CD4-positive, alpha-beta T cell treated with Interleukin-1 beta for 1 hour (primary cell): ENCODE data around the gene ZNF141.
"Not testable (repeated sequence)": the region's sequence is repeated elsewhere in the genome, so short reads cannot be mapped to it uniquely, and the experiment has no call there.

Experiments used
- DNase-seq, 2 donors: peaks; one replicate each; pipeline ENCODE4 v3.0.0-alpha.2; 2020 to 2022

ZNF141 gene

DNA sequence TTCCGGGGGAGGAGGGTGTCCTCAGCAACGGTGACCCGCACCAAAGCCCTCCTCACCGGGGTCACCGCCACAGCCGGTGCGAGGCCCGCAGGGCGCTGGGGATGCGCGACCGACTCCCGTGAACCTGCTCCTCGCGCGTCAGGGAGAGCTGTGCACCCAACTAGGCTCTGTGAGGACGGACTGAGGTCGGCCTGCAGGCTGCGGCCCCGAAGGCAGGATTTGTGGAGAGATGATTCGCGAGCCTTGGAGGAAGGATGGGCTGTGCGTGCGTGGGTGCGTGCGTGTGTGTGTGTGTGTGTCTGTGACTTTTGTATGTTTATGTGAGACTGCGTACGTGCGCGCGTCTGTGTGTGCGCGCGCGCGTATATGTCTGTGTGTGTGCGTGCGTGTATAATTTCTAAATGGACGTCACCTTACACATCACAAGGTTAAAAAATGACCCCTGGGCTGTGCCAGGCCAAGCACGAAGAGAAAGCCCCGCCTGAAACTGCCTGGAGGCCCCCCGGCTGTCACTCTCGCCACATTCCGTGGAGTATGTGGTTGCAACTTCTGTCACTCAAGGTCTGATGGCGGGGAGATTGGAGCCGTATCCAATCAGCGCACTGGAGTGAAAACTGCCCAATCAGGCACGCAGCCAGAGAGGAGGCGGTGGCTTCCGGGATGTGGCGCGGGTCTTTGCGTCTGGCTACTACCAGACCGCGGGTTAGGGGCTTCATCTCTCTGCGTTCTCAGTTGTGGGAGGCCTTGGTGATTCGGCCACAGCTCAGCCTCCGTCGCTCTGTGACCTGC lies at the start of gene ZNF141:
ZNF141 (plus strand) TSS at position 672 of the 789 bp plus-strand sequence. CDS start 170 bp downstream, outside the sequence.
- DNase-seq = peak; percentile 94 to 95

DNA sequence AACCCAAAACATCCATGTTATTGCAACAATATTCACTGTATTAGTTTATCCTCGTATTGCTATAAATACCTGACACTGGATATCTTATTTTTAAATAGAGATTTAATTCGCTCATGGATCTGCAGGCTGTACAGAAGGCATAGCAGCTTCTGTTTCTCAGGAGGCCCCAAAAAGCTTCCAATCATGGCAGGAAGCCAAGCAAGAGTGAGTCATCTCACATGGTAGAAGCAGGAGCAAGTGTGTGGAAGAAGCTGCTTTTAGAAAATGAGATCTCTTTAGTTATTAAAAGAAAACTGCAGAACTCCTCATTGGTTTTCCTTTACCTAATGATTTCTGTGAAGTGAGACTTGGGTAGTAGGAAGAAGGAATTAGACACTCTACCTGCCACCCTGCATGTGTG lies 48.7 kb upstream of the ZNF141 start:
- no peak for DNase-seq

DNA sequence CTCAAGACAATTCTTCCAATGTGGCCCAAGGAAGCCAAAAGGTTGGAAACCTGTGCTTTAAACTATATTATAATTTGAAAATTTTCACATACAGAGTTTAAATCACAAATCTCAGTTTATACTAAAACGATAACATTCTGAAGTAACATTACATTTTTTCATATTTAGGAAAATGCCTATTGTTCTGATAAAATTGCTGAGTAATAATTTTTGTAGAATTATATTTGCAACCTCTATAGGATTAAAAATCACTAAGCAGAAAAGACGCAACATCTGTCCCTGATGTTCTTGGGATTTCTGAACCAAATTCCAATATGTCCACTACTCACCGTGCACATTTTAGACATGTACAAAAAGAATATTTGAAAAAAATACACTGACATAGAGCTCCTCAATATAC lies 42.9 kb upstream of the ZNF141 start:
- no peak for DNase-seq

DNA sequence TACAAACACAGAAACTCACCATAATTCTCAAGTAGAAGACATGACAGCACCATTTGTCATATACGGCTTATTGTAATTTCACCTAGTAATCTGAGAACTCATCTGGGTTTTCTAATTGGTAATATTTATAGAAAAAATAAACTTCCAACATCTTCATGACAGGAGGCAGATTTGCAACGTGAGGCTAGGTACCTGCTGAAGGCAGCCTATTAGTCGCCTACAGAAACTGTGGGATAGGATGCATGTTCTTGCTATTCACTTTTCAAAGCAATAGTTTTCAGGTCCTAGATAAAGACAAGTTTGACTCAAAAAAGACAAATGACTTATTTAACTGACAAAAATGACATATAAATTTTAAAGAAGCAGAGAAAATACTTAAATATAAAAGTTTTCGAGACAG lies 35.2 kb upstream of the ZNF141 start:
- DNase-seq = no peak

DNA sequence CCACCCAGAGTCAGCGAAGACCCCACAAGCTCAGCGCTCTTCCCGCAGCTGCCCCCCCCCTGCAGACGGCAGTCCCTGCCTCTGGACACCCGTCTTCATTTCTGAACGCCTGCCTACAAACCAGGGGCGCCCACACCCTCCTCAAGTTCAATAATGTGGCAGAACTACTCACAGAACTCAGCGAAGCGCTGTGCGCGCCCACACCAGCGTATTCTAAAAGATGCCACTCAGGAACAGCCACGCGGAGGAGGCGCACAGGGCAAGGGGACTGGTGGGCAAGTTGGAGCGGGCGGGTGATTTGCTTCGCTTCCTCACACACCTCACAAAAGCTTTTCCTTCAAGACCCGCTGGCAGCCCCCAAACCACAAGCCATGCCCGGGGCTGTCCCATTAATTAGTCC lies 33.1 kb upstream of the ZNF141 start:
- not testable (repeated sequence) for DNase-seq

DNA sequence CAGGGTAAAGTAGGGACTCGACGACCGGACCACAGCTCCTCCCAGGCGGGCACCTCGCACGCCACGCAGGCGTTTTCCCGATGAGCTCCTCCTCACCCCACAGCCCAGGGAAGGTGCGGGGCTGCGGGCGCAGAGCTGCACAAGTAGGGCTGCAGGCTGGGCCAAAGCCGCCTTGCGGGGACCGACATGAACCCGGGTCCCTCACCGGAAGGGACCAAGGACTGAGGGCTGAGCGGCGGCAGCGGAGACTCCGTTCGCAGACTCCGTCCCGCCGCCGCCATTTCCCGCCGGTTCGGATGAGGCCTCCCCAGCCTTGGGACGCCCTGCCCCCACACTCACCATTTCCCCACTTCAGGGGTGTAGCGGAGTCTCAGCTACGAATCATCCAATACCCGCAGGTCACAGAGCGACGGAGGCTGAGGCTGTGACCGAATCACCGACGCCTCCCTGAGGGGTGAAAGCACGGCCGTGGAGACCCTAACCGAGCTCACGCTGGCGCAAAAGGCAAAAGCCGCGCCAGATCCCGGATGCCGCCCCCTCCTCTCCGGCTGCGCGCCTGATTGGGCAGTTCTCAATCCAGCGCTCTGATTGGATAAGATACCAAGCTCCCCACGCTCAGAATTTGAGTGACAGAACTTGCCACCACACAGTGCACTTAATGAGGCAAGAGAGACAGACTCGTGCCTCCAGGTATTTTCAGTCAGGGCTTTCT lies 32.5 kb upstream of the ZNF141 start, which contains the start of gene ZNF732:
ZNF732 (minus strand) TSS at position 506 of the 712 bp plus-strand sequence; CDS start at position 342, 164 bp downstream.
- DNase-seq = no peak

DNA sequence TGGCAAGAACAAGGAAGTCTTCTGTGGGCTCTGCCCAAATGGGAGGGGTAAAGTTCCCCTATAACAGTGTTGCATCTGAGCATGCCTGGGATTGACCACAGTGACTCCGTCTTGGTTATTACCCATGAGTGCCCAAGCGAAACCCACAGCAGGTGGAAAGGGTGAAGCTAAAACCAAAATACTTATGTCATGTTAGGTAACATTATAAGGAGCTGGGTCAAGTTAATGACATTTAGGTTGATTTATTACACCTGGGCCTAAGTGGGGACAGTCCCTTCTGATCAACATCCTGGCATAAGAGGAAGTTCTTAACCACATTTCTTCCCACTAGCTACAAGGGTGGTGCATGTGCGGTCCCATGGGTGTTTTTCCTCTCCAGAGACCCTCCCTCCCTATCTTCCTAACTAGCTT lies 31.1 kb upstream of the ZNF141 start:
- peak in 1 of 2 donors; percentile 33 for DNase-seq

DNA sequence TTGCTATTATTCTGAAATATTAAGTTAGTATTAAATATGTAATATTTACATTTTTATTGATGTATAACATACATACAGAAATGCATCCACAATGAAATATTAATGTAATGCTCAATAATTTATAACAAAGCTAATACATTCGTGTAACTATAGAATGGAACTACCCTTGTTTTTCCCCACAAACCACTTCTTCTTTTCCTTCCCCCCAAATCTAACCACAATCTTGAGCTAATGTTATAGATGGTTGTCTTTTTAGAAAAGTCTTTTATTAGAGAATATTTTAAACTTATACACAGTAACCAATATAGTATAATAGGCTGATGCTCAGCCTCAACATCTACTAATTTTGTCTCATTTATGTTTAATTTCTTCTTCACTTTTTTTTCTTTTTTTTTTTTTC lies 27.8 kb upstream of the ZNF141 start:
- no peak for DNase-seq

DNA sequence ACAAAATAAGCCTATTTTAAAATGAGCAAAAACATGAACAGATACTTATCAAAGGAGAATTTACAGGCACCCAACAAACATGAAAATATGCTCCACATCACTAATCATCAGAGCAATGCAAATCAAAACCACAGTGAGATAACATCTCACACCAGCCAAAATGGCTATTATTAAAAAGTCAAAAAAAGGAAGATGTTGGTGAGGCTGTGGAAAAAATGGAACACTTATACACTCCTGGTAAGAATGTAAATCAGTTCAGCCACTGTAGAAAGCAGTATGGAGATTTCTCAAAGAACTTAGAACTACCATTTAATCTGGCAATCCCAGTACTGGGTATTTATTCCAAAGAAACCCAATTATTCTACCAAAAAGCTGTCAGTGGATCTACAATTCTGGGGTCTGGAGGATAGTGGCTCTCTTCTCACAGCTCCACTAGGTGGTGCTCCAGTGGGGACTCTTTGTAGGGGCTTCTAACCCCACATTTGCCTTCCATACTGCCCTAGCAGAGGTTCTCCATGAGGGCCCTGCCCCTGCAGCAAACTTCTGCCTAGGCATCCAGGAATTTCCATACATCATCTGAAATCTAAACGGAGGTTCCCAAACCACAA lies 23.2 kb upstream of the ZNF141 start:
- no peak for DNase-seq

DNA sequence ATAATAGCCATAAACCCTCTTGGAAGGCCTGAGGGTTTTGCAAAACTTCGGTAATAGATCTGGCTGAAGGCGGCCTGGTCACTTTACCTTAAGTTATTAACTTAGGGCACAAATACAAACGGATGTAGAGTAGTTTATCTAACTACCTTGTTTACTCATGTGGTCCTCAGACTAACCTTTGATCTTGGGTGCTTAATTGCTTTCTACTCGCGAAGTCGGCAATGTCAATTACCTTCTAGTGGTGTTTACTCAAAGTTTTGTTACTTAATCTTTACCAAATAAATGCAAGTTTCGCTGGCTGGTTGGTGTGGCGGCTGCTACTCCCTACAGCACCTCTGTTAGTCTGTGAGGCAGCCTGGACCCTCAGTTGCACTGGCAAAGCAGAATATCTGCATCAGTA lies 8.9 kb upstream of the ZNF141 start:
- DNase-seq = no peak

DNA sequence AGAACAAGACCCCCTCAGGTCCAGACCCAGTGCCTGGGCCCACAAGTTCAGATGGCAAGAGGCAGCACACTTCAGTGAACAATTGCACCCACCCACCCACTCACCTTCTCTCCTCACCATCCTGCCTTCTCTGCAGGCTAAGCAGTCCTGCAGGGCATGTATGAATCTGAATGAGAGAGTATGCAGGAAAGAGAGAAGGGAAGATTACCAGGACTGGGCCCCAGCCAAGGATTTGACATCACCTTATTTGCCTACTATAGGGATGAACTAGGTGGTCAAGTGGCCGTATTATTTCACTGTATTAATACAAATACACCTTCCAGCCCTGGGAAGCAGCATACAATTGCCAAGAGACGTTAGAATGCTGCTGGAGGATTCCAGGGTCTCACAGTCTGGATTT lies 2.1 kb upstream of the ZNF141 start:
- DNase-seq = no peak

DNA sequence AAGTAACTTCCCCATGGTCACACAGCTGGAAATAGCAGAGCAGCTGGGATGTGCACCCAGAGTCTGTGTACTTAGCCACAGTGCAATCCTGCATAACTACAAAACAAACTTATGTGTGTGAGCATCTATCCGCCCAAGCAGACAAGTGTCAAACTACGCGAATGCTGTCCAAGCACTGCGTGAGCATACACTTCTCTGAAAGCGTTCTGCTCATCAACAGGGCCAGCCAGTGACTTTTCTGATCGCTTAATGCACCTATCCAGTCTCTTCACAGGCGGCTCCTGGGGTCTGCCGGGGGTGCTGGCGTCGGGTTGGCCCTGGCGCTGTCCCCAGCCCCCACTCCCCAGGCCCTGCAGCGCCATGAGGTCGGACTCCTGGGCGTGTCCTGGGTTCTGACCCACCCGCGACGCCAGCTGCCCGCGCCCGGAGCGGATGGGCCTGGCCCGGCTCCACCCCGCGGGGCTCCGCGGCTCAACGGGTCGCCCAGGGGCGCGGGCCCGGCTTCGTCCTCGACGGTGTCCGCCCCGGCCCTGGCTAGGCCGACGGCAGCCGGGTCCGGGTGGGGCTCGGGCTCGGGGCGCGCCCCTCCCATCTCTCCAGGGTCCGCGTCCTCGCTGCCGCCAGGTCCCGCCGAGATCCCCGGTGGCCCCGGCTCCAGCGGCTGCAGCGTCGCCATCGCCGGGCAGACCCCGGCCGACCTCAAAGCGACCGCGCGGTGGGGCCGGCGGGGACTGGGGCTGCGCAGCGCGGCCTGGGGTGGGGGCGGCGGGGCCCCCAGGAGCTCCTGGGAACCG lies 1.3 kb upstream of the ZNF141 start:
- peak in 1 of 2 donors; percentile 1 for DNase-seq

DNA sequence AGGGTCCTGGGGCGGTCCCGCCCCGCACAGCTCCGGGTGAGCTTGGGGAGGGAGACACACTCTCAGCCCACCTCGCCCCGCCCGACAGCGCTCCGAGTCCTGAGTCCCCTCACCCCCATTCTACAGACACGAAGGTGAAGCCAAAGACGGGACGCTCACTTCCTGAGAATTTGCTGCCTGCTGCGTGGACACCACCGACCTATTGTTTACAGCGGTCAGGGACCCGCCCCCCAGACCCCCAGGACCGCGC lies 796 bp upstream of the ZNF141 start:
- no peak for DNase-seq

DNA sequence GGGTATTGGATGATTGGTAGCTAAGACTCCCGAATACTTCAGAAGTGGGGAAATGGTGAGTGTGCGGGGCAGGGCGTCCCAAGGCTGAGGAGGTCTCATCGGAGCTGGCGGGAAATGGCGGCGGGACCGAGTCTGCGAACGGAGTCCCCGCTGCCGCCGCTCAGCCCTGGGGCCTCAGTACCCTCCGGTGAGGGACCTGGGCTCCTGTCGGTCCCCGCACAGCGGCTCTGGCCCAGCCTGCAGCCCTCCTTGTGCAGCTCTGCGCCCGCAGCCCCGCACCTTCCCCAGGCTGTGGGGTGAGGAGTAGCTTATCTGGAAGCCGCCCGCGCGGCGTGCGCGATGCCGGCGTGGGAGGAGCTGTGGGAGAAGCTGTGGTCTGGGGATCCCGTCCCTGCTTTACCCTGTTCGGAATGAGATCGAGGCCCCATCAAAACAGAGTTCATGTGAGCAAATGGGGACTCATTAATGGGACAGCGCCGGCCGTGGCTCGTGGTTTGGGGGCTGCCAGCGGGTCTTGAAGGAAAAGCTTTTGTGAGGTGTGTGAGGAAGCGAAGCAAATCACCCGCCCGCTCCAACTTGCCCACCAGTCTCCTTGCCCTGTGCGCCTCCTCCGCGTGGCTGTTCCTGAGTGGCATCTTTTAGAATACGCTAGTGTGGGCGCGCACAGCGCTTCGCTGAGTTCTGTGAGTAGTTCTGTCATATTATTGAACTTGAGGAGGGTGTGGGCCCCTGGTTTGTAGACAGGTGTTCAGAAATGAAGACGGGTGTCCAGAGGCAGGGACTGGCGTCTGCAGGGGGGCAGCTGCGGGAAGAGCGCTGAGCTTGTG lies 531 bp downstream of the ZNF141 start:
- peak; percentile 45 to 49 for DNase-seq

DNA sequence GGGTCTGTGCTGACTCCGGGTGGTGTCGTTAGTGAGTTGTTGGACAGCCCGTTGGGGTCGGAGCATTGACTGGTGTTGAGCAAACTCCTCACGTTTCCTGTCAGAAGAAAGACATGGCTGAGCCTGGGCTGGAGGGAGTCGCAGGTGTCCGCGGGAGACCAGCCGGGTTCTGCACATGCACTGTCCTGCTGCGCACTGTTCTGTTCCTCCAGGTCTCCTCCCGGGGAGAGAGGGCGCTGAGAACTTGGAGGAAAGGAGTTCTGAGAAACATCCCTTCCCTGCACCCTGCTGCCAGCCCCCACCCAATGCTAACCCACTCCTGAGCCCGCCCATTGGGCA lies 1.1 kb downstream of the ZNF141 start:
- DNase-seq = no peak

DNA sequence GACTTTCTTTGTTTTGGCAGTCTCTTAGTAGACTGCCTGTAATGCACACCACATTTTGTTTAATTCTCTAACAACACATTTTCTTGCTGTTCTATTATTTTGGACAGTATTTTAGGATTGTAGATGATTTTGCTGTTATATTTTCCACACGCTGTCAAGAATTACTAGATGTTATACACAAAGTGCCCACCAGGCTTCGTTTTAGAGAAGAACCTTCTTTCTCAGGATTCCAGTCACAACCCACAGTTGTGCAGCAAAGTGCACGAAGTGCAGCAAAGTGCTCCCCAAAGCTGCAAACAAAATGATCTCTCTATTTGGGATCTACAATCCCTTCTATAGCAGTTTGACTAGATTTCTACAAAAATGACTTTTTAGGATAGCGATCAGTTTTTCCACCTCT lies 2.4 kb downstream of the ZNF141 start:
- DNase-seq = peak in 1 of 2 donors; percentile 2

DNA sequence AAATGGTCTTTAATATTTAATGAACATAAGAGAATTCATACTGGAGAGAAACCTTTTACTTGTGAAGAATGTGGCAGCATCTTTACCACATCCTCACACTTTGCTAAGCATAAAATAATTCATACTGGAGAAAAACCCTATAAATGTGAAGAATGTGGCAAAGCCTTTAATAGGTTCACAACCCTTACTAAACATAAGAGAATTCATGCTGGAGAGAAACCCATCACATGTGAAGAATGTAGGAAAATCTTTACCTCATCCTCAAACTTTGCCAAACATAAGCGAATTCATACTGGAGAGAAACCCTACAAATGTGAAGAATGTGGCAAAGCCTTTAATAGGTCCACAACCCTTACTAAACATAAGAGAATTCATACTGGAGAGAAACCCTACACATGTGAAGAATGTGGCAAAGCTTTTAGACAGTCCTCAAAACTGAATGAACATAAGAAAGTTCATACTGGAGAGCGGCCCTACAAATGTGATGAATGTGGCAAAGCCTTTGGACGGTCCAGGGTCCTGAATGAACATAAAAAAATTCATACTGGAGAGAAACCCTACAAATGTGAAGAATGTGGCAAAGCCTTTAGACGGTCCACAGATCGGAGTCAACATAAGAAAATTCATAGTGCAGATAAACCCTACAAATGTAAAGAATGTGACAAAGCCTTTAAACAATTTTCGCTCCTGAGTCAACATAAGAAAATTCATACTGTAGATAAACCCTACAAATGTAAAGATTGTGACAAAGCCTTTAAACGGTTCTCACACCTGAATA lies 35.6 kb downstream of the ZNF141 start:
- no peak for DNase-seq

DNA sequence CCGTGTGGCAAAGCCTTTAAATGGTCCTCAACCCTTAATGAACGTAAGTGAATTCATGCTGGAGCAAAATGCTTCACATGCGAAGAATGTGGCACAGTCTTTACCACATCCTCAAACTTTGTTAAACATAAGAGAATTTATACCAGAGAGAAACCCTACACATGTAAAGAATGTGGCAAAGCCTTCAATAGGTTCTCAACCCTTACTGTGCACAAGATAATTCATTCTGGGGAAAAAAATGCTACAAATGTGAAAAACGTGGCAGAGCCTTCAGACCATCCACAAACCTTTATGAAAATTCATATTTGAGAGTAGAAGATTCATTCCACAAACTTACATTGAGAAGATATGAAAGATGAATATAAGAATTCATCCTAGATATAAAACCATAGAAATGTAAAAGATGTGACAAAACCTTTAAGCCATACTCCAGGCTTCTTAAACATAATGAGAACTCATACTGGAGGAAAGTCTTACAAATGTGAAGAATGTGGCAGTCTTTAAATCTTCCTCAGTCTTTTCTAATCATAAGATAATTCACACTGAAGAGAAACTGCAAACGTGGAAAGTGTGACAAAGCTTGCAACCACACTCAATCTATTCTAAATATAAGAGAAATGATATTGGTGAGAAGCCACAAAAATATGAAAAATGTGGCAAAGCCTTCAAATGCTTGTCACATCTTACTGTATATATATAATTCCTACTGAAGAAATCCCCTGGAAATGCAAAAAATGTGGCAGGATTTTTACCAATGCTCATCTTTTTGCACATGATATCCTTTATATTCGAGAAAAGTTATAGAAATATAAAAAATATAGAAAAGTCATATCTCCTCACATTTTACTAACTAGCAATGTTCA lies 36.9 kb downstream of the ZNF141 start:
- DNase-seq = no peak

DNA sequence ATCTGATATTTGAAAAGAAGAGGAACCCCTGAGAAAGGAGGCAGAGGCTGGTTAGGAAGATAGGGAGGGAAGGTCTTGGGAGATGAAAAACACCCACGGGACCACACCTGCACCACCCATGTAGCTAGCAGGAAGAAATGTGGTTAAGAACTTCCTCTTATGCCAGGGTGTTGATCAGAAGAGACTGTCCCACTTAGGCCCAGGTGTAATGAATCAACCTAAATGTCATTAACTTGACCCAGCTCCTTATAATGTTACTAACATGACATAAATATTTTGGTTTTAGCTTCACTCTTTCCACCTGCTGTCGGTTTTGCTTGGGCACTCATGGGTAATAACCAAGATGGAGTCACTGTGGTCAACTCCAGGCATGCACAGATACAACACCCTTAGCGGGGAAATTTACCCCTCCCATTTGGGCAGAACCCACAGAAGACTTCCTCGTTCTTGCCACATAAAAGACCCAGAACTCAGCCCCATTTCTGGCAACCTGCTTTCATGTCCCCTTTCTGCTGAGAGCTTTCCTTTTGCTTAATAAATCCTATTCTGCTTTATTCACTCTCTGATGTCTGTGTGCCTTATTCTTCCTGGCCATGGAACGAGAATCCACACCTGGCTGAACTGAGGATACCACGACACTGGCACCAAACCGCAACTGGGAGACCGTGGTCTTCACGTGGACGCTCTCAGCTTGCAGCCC lies 46.8 kb downstream of the ZNF141 start:
- DNase-seq = no peak
